Measurements from ENCODE around the gene IFIT1B.
"Not testable (repeated sequence)": the region's sequence is repeated elsewhere in the genome, so short reads cannot be mapped to it uniquely, and the experiment has no call there.

Gene IFIT1B

DNA sequence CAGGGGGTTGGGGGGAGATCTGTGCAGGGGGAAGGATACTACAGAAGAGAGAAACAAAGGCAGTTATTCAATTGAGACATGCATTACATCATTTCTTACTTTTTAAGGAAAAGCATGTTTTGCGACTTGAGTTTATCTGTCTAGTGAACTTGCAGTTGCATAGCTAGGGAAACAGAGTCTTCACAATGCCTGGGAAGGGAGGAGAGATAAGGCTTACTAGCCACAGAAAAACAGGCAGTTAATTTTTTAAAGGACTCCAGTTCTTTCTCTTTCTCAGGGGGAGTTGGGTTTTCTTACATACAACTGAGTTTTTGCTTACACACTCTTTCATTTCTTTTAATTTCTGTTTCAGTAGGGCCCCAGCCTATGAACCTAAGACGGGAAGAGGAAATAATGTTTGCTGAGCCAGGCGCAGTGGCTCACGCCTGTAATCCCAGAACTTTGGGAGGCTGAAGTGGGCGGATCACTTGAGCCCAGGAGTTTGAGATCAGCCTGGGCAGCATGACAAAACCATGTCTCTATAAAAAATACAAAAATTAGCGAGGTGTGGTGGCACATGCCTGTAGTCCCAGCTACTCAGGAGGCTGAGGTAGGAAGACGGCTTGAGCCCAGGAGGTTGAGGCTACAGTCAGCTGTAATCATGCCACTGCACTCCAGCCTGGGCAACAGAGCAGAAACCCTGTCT lies 27.1 kb upstream of the IFIT1B start:
- not testable (repeated sequence) for H3K18ac ChIP-seq (ENCODE audit: low read depth in 1 of 2, low read length in 2 of 2); H3K14ac ChIP-seq (ENCODE audit: low read length in 2 of 2); H3K9me3 ChIP-seq (ENCODE audit: control insufficient read depth, low read length); H3K79me1 ChIP-seq (replicated peaks; ENCODE audit: low read length, poor library complexity, severe bottlenecking); H3K27me3 ChIP-seq (ENCODE audit: control insufficient read depth in 1 of 2, insufficient read depth in 1 of 2, low read length in 2 of 2); H3K36me3 ChIP-seq (ENCODE audit: control insufficient read depth in 1 of 2, insufficient read depth in 2 of 2, low read depth in 1 of 2, low read length in 2 of 2); H2AFZ ChIP-seq (ENCODE audit: low read depth, low read length); H3K23ac ChIP-seq (ENCODE audit: low read length in 2 of 2); H2AK5ac ChIP-seq (ENCODE audit: low read length, severe bottlenecking); H3K4ac ChIP-seq (ENCODE audit: low read depth in 1 of 2, low read length in 2 of 2); H3K4me2 ChIP-seq (ENCODE audit: low read length, poor library complexity, severe bottlenecking); H3K4me3 ChIP-seq (ENCODE audit: insufficient read depth in 1 of 2, low read depth in 1 of 2, low read length in 2 of 2); H2BK120ac ChIP-seq (ENCODE audit: low read depth, low read length)
- H3K4me1 ChIP-seq (ENCODE audit: control insufficient read depth, insufficient read depth, low read depth, low read length): peaks cover 13% of the 10 kb centered on the region
- DNase-seq: peak; percentile 26
- peak overlapping the region; percentile 98 for H3K27ac ChIP-seq (ENCODE audit: low read length, poor library complexity, severe bottlenecking)
- H4K91ac ChIP-seq (ENCODE audit: low read length): peak overlapping the region; percentile 50
- peak overlapping the region; percentile 55 for H4K8ac ChIP-seq (ENCODE audit: low read length)
- peak overlapping the region; percentile 89 for H3K9ac ChIP-seq (ENCODE audit: low read length)
- peak overlapping the region; percentile 39 for H2BK5ac ChIP-seq (ENCODE audit: low read depth, low read length, poor library complexity, severe bottlenecking)
- 69% methylated on average over 6 of the region's 7 CpGs for WGBS
- peak overlapping the region; percentile 86 for H2BK15ac ChIP-seq (ENCODE audit: low read depth, poor library complexity, severe bottlenecking)
- H2BK12ac ChIP-seq (ENCODE audit: low read length in 2 of 2): peak overlapping the region in 1 of 2 experiments; percentile 13

GRCh38 chr10:89351412-89351779 lies 26.5 kb upstream of the IFIT1B start:
- Histone ChIP-seq H3K9ac (ENCODE audit: low read length) (peak overlapping the region; percentile 89), H2BK120ac (ENCODE audit: low read depth, low read length) (peak overlapping the region; percentile 13), H3K27ac (ENCODE audit: low read length, poor library complexity, severe bottlenecking) (peak overlapping the region; percentile 98), H3K79me1 (replicated peaks; ENCODE audit: low read length, poor library complexity, severe bottlenecking) (no peaks in the 10 kb centered on the region), H3K4me3 (ENCODE audit: insufficient read depth in 1 of 2, low read depth in 1 of 2, low read length in 2 of 2) (peak overlapping the region in 1 of 2 experiments; percentile 49), H2BK15ac (ENCODE audit: low read depth, poor library complexity, severe bottlenecking) (no peak overlapping the region), H4K91ac (ENCODE audit: low read length) (no peak overlapping the region), H3K4ac (ENCODE audit: low read depth in 1 of 2, low read length in 2 of 2) (peak overlapping the region in 1 of 2 experiments; percentile 63), H3K36me3 (ENCODE audit: control insufficient read depth in 1 of 2, insufficient read depth in 2 of 2, low read depth in 1 of 2, low read length in 2 of 2) (no peaks in the 10 kb centered on the region), H3K18ac (ENCODE audit: low read depth in 1 of 2, low read length in 2 of 2) (peak overlapping the region in 1 of 2 experiments; percentile 5), H2AFZ (ENCODE audit: low read depth, low read length) (no peak overlapping the region), H3K27me3 (ENCODE audit: control insufficient read depth in 1 of 2, insufficient read depth in 1 of 2, low read length in 2 of 2) (no peaks in the 10 kb centered on the region), H4K8ac (ENCODE audit: low read length) (no peak overlapping the region), H2BK12ac (ENCODE audit: low read length in 2 of 2) (no peak overlapping the region), H3K4me2 (ENCODE audit: low read length, poor library complexity, severe bottlenecking) (peak overlapping the region; percentile 63), H2AK5ac (ENCODE audit: low read length, severe bottlenecking) (peak overlapping the region; percentile 95), H3K4me1 (ENCODE audit: control insufficient read depth, insufficient read depth, low read depth, low read length) (peaks cover 13% of the 10 kb centered on the region), H3K23ac (ENCODE audit: low read length in 2 of 2) (no peak overlapping the region), H3K9me3 (ENCODE audit: control insufficient read depth, low read length) (no peaks in the 10 kb centered on the region), H2BK5ac (ENCODE audit: low read depth, low read length, poor library complexity, severe bottlenecking) (peak overlapping the region; percentile 96), H3K14ac (ENCODE audit: low read length in 2 of 2) (no peak overlapping the region)
- peak; percentile 68 for DNase-seq
- 84% methylated on average over 1 of the region's 1 CpG for WGBS

- H2AFZ ChIP-seq (ENCODE audit: low read depth, low read length): peak overlapping the region; percentile 30
- H3K9ac ChIP-seq (ENCODE audit: low read length): peak overlapping the region; percentile 89
- H3K4ac ChIP-seq (ENCODE audit: low read depth in 1 of 2, low read length in 2 of 2): peak overlapping the region in 1 of 2 experiments; percentile 64
- 30% methylated on average over 12 of the region's 12 CpGs for WGBS
- H3K27me3 ChIP-seq (ENCODE audit: control insufficient read depth in 1 of 2, insufficient read depth in 1 of 2, low read length in 2 of 2): no peaks in the 10 kb centered on the region
- no peaks in the 10 kb centered on the region for H3K79me1 ChIP-seq (replicated peaks; ENCODE audit: low read length, poor library complexity, severe bottlenecking)
- H3K4me3 ChIP-seq (ENCODE audit: insufficient read depth in 1 of 2, low read depth in 1 of 2, low read length in 2 of 2): peak overlapping the region in 1 of 2 experiments; percentile 49
- H3K4me2 ChIP-seq (ENCODE audit: low read length, poor library complexity, severe bottlenecking): peak overlapping the region; percentile 63
- no peaks in the 10 kb centered on the region for H3K36me3 ChIP-seq (ENCODE audit: control insufficient read depth in 1 of 2, insufficient read depth in 2 of 2, low read depth in 1 of 2, low read length in 2 of 2)
- no peaks in the 10 kb centered on the region for H3K9me3 ChIP-seq (ENCODE audit: control insufficient read depth, low read length)
- H3K23ac ChIP-seq (ENCODE audit: low read length in 2 of 2): no peak overlapping the region
- DNase-seq: peak; percentile 97
- H3K27ac ChIP-seq (ENCODE audit: low read length, poor library complexity, severe bottlenecking): peak overlapping the region; percentile 98
- H2BK12ac ChIP-seq (ENCODE audit: low read length in 2 of 2): peak overlapping the region in 1 of 2 experiments; percentile 38
- H2BK5ac ChIP-seq (ENCODE audit: low read depth, low read length, poor library complexity, severe bottlenecking): peak overlapping the region; percentile 96
- H3K14ac ChIP-seq (ENCODE audit: low read length in 2 of 2): no peak overlapping the region
- peak overlapping the region in 1 of 2 experiments; percentile 5 for H3K18ac ChIP-seq (ENCODE audit: low read depth in 1 of 2, low read length in 2 of 2)
- H2BK15ac ChIP-seq (ENCODE audit: low read depth, poor library complexity, severe bottlenecking): no peak overlapping the region
- H2BK120ac ChIP-seq (ENCODE audit: low read depth, low read length): peak overlapping the region; percentile 13
- no peak overlapping the region for H4K91ac ChIP-seq (ENCODE audit: low read length)
- H3K4me1 ChIP-seq (ENCODE audit: control insufficient read depth, insufficient read depth, low read depth, low read length): peaks cover 13% of the 10 kb centered on the region
- H4K8ac ChIP-seq (ENCODE audit: low read length): no peak overlapping the region
- H2AK5ac ChIP-seq (ENCODE audit: low read length, severe bottlenecking): peak overlapping the region; percentile 95
These were observed 25.9 kb upstream of the IFIT1B start for GRCh38 chr10:89351780-89352597.

- H2BK5ac ChIP-seq (ENCODE audit: low read depth, low read length, poor library complexity, severe bottlenecking): no peak overlapping the region
- no peak overlapping the region for H3K14ac ChIP-seq (ENCODE audit: low read length in 2 of 2)
- no peaks in the 10 kb centered on the region for H3K79me1 ChIP-seq (replicated peaks; ENCODE audit: low read length, poor library complexity, severe bottlenecking)
- H3K9ac ChIP-seq (ENCODE audit: low read length): peak overlapping the region; percentile 89
- H3K36me3 ChIP-seq (ENCODE audit: control insufficient read depth in 1 of 2, insufficient read depth in 2 of 2, low read depth in 1 of 2, low read length in 2 of 2): no peaks in the 10 kb centered on the region
- no peak overlapping the region for H4K8ac ChIP-seq (ENCODE audit: low read length)
- peak overlapping the region; percentile 97 for H3K27ac ChIP-seq (ENCODE audit: low read length, poor library complexity, severe bottlenecking)
- H4K91ac ChIP-seq (ENCODE audit: low read length): no peak overlapping the region
- no peak overlapping the region for H3K23ac ChIP-seq (ENCODE audit: low read length in 2 of 2)
- no peak overlapping the region for H2AK5ac ChIP-seq (ENCODE audit: low read length, severe bottlenecking)
- H3K4ac ChIP-seq (ENCODE audit: low read depth in 1 of 2, low read length in 2 of 2): no peak overlapping the region
- no peaks in the 10 kb centered on the region for H3K27me3 ChIP-seq (ENCODE audit: control insufficient read depth in 1 of 2, insufficient read depth in 1 of 2, low read length in 2 of 2)
- peak overlapping the region; percentile 1 to 69 for H3K18ac ChIP-seq (ENCODE audit: low read depth in 1 of 2, low read length in 2 of 2)
- peak overlapping the region in 1 of 2 experiments; percentile 49 for H3K4me3 ChIP-seq (ENCODE audit: insufficient read depth in 1 of 2, low read depth in 1 of 2, low read length in 2 of 2)
- no peak overlapping the region for H2BK15ac ChIP-seq (ENCODE audit: low read depth, poor library complexity, severe bottlenecking)
- DNase-seq: peak; percentile 18
- peak overlapping the region in 1 of 2 experiments; percentile 89 for H2BK12ac ChIP-seq (ENCODE audit: low read length in 2 of 2)
- H2BK120ac ChIP-seq (ENCODE audit: low read depth, low read length): no peak overlapping the region
- H3K4me2 ChIP-seq (ENCODE audit: low read length, poor library complexity, severe bottlenecking): no peak overlapping the region
- 90% methylated on average over 4 of the region's 4 CpGs for WGBS
- no peak overlapping the region for H2AFZ ChIP-seq (ENCODE audit: low read depth, low read length)
- no peaks in the 10 kb centered on the region for H3K9me3 ChIP-seq (ENCODE audit: control insufficient read depth, low read length)
- peaks cover 11% of the 10 kb centered on the region for H3K4me1 ChIP-seq (ENCODE audit: control insufficient read depth, insufficient read depth, low read depth, low read length)
These were observed 25.1 kb upstream of the IFIT1B start for GRCh38 chr10:89352802-89353201.

All from mesenchymal stem cell (in vitro differentiated cells and primary cell).